SH-SY5Y (cell line): ENCODE results near the gene PPL.

ENCODE experiments used
- GATA2 ChIP-seq: IDR thresholded peaks from 2 replicates; pipeline ENCODE4 v1.6.1; 2011; ENCODE audit warnings: mild to moderate bottlenecking, low read depth, low read length
- GATA3 ChIP-seq: IDR thresholded peaks from 2 replicates; pipeline ENCODE4 v1.6.1; 2011; ENCODE audit warnings: low read depth, mild to moderate bottlenecking, low read length, moderate library complexity

DNA sequence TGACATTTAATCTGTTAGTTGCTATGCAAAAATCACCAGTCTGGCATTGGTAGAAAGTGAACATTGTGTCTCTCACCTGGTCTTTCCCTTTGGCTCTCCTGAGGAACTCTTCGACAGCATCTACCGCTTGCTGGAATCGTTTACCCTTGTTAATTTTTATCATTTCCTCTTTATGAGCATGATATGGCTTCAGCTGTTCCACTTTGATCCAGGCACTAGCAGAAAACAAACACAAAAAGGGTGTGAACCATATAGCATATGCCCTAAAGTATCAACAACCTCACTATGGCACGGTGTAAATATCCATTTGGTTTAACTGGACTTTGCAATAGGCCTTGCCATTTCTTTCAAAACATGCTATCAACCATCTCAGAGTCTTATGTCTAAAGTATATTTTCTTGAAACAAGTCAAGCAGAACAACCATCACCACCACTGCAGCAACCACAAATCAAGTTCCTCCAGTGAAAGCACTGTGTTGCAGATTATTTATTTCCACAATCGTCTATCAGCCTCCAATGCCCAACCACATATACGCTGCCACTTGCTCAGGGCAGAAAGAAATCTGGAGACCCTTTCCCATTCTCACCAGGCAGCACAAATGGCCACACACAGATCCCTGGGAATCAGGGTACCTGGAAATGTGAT, 104.1 kb downstream of the PPL start:
- no peak for TF ChIP-seq GATA2
- TF ChIP-seq GATA3 = no peak
